ENCODE data around the gene KCTD3.

DNA sequence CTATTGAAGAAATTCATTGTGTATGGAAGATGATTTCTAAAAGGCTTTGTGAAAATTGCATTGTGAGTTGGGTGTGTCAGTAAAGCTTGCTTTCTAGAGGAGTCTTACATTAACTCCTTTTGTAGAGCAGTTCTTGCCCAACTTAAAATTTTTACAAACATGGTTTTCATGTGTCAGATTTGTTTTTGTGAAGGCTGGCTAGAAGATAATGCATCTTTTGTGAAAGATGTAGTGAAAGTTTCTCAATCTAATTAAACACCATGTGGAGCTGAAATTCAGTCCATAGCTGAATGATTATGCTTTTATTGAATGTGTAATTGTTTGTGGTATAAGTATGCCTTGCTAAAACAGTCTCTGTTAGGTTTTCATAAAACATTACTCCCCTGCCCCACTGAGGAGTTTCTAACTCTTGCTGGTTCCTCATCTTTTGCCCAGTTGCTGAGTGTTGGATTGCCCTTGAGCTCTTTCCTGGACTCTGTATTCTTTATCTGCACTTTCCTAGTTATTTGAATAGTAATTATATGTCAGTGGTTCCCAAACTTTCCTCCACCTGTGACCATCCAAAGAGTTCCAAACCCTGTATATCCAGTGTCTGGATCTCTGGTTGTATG lies 38.0 kb downstream of the KCTD3 start:
- TF ChIP-seq CTCF (IDR thresholded peaks at IDR 0.05) (no peak), EZH2 (IDR thresholded peaks at IDR 0.05; ENCODE audit: borderline replicate concordance, insufficient read depth, low read depth, low read length, poor library complexity, severe bottlenecking) (no peak)
